ENCODE data around the gene BMF.
"Not testable (repeated sequence)": the region's sequence is repeated elsewhere in the genome, so short reads cannot be mapped to it uniquely, and the experiment has no call there.

The BMF gene

DNA sequence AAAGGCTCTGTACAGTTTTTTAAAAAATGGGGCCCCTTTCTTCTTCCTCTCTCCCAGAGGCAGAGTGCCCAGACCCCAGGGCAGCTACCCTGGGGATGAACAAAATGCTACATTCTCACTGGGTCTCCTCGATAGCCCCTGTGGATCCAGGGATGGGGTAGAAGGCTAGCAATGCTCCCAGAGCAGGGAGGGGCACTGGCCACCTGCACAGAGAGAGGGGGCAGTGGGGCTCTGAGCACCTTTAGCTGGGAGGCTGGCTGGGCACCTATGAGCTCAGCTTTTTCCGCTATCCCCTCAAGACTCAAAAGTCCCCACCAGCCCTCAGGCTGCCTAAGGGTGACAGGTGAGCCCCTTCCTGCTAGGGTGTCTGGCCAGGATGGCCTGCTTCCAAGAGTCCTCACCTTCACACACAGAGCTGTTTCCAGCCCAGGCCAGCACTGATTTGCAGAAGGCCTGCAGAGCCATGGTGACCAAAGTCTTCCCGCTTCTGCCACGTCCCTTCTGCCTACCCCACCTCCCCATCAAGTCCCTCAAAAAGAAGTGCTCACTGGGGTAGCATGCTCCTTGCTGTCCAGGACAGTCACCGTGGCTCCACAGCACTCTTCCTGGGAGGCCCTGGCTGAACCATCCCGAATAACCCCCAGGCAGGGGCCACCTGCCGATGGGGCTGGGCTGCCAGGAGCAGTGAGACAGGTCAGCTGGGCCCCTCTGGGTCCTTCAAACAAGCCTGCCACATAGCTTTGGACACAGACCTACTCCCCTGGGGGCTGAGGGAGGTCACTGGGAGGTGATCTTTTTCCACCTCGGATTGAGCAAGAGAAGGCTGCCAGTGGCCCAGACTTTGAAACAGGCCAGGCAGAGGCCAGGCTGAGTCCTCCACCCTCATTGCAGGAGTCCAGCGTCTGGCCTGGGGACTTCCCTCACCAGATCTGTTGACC, 20.4 kb downstream of the BMF start:
- no peak for DNase-seq

DNA sequence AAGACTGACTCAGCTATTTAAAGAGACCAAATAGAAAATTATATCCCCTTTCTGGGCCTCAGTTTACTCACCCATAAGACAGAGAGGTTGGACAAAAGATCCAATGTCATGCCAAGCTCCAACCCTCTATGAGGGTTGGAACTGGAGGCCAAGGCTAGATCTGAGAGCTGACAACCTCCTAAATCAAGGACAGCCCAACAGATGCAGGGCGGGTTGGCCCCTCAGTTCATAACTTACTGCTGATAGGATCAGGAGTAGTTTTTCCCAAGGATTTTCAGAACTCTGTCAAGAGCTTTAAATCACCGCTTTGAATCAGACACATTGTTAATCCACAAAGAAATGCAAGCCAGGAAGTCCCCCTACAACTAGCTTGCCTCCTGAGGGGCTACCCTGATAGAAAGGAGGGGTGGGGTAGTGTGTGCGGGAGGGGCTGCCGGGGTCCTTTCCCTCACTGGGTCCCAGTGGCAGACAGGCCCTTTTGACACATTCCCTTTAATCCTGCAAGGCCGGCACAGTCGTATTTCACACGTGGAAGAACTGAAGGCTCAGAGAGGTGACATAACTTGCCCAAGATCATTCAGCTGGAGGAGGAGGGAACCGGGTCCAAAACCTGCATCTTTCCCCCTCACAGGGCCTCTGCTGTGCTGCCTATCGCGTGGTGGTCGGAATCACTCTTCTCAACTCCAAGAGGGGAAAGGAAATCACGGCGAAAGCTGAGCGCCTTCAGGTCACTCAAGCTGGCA, 21.4 kb downstream of the BMF start:
- DNase-seq: no peak

- no peak for DNase-seq
These were observed 23.4 kb downstream of the BMF start for GRCh38 chr15:40085266-40085665.

- no peak for DNase-seq
These were observed 24.0 kb downstream of the BMF start for GRCh38 chr15:40084650-40085049.

DNA sequence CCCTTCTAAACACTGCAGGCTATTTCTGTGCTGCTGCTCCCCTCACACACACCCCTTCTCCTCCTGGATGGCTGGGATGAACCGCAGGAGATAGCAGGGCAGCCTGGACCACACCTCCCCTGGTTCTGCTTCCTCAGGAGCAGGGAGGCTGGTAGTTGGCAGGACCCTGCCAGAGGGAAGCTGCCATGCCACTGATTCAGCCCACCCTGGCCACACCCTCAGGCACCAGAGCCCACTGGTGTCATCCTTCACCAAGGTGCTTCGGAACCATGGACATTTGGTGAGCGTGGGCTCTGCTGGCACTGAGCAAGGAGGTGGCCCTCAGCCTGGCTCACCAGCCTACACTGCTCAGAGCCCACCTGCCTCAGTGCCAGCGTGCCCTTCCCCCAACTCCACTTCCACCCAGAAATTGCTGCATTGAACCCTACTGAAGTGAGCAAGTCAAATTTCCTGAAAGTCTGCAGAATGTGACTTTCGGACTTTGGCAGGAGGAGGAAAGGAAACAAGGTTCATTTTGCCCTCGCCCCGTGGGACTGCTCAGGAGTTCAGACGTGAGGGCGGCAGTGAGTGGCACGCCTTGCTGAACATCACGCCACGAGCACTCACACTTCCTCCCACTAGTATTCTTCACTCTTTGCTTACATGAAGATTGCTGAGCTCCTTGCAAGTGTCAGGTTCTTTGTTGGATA, 26.3 kb downstream of the BMF start:
- no peak for DNase-seq

DNA sequence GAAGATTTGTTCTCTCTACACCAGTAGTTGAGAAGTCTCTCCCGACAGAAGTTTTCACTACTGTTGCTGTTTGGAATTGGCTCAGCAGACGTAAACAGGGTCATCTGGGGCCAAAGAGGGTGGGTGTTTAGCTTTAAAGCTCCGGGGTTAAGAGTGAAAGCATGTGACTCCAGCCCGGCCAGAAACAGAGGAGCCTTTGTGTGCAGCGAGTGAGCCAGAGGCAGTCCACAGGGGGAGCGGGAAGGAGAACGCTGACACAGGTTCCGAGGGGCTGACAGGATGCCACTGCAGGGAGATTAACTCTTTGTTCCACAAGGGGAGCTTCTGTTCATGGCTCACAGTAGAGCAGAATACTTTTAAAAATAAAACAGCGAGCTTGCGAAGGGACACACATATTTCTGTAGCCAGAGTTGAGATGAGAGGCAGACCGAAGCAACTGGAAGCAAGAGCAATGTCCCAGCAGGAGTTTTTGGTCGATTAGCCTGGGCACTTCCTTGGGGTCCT, 26.9 kb downstream of the BMF start:
- no peak for DNase-seq

- no peak for DNase-seq
These were observed 27.8 kb downstream of the BMF start for GRCh38 chr15:40080847-40081246.

- DNase-seq: no peak
These were observed 28.6 kb downstream of the BMF start for GRCh38 chr15:40080104-40080503.

GRCh38 chr15:40079456-40079855, 29.2 kb downstream of the BMF start:
- DNase-seq: no peak

DNA sequence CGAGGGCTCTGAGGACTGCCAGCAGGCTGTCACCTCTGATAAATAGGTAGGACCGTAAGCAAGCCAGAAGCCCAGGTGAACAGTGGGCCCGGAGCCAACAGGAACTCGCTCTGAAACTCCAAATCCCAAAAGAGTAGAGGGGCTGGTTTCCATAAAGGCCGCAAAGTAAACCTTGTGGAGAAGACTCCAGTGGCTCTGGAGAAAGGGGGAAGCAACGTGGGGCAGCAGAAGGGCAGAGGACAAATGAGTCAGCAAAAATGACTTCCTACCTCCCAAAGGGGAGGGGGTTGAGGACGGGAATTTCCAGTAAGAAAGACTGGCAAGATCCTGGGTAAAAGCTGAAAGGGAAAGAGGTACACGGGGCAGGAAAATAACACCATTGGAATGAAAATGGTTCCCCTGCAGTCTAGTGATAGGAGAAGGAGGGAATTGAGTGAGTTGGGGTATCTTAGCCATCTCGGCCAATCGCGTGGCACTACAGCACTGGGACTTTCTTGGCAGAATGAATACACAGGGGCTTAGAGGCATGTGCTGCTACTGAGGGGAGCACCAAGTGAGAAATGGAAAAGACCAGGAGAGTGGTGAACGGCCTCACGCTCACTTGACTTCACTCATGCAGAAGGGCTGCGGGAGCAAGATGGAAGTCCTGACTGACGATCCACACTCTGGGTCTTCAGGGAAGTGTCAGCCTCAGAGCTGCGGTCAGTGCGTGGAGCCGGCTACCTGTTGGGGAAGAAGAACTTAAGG, 33.2 kb downstream of the BMF start:
- DNase-seq: no peak

DNA sequence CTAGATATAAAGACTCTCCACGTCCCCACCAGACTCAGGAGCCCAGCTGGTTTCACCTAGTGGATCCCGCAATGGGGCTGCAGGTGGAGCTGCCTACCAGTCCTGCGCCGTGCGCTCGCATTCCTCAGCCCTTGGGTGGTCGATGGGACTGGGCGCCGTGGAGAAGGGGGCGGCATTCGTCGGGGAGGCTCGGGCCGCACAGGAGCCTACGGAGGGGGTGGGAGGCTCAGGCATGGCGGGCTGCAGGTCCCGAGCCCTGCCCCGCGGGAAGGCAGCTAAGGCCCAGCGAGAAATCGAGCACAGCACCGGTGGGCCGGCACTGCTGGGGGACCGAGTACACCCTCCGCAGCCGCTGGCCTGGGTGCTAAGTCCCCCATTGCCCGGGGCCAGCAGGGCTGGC, 34.0 kb downstream of the BMF start:
- not testable (repeated sequence) for DNase-seq

DNA sequence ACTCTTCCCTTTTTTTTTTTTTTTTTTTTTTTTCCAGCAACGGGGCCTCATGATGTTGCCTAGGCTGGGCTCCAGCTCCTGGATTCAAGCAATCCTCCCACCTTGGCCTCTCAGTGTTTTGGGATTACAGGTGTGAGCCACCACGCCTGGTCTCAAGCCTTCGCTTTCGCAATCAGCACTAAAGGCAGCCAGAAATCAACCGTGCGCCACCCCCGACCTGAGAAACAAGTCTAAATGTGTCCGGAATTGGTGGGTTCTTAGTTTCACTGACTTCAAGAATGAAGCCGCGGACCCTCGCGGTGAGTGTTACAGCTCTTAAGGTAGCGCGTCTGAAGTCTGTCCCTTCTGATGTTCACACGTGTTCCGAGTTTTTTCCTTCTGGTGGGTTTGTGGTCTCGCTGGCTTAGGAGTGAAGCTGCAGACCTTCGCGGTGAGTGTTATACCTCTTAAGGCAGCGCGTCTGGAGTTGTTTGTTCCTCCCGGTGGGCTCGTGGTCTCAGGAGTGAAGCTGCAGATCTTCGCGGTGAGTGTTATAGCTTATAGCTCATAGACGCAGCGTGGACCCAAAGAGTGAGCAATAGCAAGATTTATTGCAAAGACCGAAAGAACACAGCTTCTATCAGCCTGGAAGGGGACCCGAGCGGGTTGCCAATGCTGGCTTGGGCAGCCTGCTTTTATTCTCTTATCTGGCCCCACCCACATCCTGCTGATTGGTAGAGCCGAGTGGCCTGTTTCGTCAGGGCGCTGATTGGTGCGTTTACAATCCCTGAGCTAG, 34.8 kb downstream of the BMF start:
- DNase-seq: not testable (repeated sequence)

DNA sequence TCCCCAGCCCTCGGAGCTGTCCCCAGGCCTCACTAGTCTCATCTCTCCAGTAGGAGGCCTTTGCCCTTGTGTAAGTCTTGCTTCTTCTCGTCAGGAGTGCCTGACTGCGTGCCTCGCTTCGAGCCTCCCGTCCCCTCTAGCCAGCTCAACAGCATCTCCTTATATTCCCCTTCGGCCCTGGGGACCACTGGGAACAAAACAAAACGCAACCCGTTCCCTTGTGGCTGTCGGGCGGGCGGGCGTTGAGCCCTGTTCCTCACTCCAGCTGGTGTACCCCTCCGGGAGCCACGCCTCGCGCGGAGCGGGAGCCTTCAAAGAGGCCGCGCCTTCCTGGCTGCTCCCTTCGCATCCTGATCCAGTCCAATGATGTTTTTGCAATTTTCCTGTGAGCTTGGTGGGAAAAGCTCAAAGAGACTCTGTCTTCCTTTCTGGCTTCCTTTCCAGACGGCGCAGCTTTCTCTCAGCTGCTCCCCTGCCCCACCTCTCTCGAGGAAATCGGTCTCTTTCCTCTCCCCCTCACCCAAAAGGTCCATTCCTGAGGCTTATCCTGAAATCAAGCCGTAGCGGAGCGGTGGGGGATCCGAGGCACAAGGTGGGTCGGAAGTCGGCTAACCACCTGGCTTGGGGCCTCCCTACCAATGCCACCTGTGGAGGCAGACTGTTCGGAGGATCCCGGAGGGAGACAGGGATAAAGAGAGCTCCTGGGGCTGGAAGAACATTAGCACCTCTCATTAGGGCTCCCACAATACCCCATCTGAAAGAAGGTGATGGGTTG, 36.3 kb downstream of the BMF start:
- no peak for DNase-seq

- DNase-seq: no peak
These were observed 38.0 kb downstream of the BMF start for GRCh38 chr15:40070608-40071218.

DNA sequence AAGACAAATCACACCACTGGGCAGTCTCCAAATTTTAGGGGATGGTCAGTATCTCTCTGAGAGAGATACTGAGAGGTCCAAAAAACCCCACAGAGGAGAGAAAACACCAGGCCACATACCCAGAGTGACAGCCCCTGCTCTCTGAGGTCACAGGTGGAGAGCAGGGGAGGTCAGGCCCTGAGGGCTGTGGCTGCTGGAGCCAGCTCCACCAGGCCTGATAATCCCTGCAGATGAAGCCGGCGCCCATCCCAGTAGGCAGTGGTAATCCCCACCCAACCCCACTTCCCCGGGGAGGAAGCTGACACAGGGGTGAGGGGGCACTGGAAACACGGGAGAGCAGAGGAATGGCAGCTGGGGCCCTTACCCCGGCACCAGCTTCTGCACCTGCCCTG, 38.5 kb downstream of the BMF start:
- DNase-seq: no peak

- no peak for DNase-seq
These were observed 39.2 kb downstream of the BMF start for GRCh38 chr15:40069178-40070165.

DNA sequence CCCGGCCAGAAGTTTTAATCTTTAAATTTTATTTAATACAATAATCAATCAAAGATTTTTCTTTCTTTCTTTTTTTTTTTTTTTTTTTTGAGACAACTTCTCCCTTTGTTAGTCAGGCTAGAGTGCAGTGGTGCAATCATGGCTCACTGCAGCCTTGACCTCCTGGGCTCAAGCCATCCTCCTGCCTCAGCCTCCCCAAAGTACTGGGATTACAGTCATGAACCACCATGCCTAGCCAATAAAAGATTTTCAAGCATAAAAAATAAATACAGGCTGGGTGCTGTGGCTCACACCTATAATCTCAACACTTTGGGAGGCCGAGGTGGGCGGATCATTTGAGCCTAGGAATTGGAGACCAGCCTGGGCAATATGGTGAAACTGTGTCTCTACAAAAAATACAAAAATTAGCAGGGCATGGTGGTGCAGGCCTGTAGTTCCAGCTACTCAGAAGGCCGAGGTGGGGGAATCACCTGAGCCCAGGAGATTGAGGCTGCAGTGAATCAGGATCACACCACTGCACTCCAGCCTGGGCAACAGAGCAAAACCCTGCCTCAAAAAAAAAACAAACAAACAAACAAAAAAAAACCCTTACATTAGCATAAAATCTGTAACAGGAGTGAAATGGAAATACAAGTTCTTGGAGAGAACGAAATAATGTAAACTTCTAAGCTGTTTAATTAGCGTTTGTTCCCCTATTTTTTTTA, 40.6 kb downstream of the BMF start:
- DNase-seq: no peak

- no peak for DNase-seq
These were observed 42.1 kb downstream of the BMF start for GRCh38 chr15:40066589-40066988.

DNA sequence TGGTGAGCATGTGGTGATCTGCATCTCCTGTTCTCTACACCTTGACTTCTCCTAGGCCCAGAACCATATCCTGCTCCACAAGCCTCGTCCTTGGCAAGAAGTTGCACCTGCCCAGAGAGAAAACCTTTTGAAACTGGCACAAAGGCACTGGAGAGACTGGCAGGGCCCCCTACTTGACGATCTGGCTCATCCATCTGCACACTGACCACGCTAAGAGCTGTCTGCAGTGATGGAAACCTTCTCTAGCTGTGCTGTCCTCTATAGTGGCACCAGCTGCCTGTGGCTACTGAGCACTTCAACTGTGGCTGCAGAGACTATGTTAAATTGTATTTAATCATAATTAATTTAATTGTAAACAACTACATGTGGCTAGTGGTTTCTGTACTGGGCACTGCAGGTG, 43.5 kb downstream of the BMF start:
- no peak for DNase-seq

Data from NCI-H226 (cell line).